HT1080 (cell line): ENCODE results near the gene WSCD1. TPM values are rescaled to one million over a fixed set of nuclear protein-coding genes. Genes with fewer than 3 reads are reported as not detected.

Source experiments
- DNase-seq: peaks from one replicate; pipeline ENCODE4 v3.0.0-alpha.2; 2015; ENCODE audit warnings: low read depth
- total RNA-seq: library from RNA; depleted of rRNA; stranded (reverse); fragments of >200 nt; shearing (Covaris generic); gene quantifications from 2 replicates; pipeline ENCODE4 v1.2.3, GENCODE V29; 2014

The WSCD1 gene
- total RNA-seq, 1 experiment from 2014 or later: 0.10 TPM

- no peak for DNase-seq
Measured at GRCh38 chr17:6104956-6105648, 34.9 kb downstream of the WSCD1 start.

- no peak for DNase-seq
Measured at GRCh38 chr17:6105649-6106007, 35.4 kb downstream of the WSCD1 start.

- DNase-seq: no peak
Measured at GRCh38 chr17:6106212-6106611, 36.0 kb downstream of the WSCD1 start.

GRCh38 chr17:6107791-6108190 lies 37.6 kb downstream of the WSCD1 start:
- no peak for DNase-seq

- DNase-seq: no peak
Measured at GRCh38 chr17:6108382-6108781, 38.2 kb downstream of the WSCD1 start.

GRCh38 chr17:6108987-6109386 lies 38.8 kb downstream of the WSCD1 start:
- DNase-seq: no peak

- DNase-seq: no peak
Measured at GRCh38 chr17:6109536-6109935, 39.4 kb downstream of the WSCD1 start.

- no peak for DNase-seq
Measured at GRCh38 chr17:6110088-6110487, 39.9 kb downstream of the WSCD1 start.

GRCh38 chr17:6110592-6110991 lies 40.4 kb downstream of the WSCD1 start:
- peak; percentile 49 for DNase-seq

GRCh38 chr17:6120351-6120750 lies 50.2 kb downstream of the WSCD1 start:
- DNase-seq: no peak

GRCh38 chr17:6124856-6125255 lies 54.7 kb downstream of the WSCD1 start:
- DNase-seq: no peak

GRCh38 chr17:6126768-6127167 lies 56.6 kb downstream of the WSCD1 start:
- DNase-seq: no peak

GRCh38 chr17:6134721-6135120 lies 64.5 kb downstream of the WSCD1 start:
- no peak for DNase-seq

GRCh38 chr17:6135236-6135635 lies 65.1 kb downstream of the WSCD1 start:
- no peak for DNase-seq

- no peak for DNase-seq
Measured at GRCh38 chr17:6135996-6136395, 65.8 kb downstream of the WSCD1 start.

GRCh38 chr17:6137716-6138502 lies 67.7 kb downstream of the WSCD1 start:
- DNase-seq: no peak

- DNase-seq: no peak
Measured at GRCh38 chr17:6138761-6139446, 68.7 kb downstream of the WSCD1 start.

GRCh38 chr17:6139447-6139832 lies 69.3 kb downstream of the WSCD1 start:
- DNase-seq: no peak

GRCh38 chr17:6140188-6140587 lies 70.0 kb downstream of the WSCD1 start:
- DNase-seq: no peak

- DNase-seq: no peak
Measured at GRCh38 chr17:6140728-6141330, 70.7 kb downstream of the WSCD1 start.

- no peak for DNase-seq
Measured at GRCh38 chr17:6142701-6143100, 72.5 kb downstream of the WSCD1 start.

- DNase-seq: no peak
Measured at GRCh38 chr17:6145946-6146345, 75.8 kb downstream of the WSCD1 start.
